Endothelial cell of umbilical vein (primary cell): ENCODE results near the gene RGS10.

Experiments used
- EZH2 ChIP-seq: IDR thresholded peaks from 2 replicates; pipeline ENCODE4 v1.6.1; 2012; ENCODE audit warnings: borderline replicate concordance, low read depth, mild to moderate bottlenecking, moderate library complexity, low read length, inconsistent platforms; ENCODE audit not compliant: severe bottlenecking
- FOS ChIP-seq: IDR thresholded peaks from 2 replicates; pipeline ENCODE4 v1.6.1; 2011; ENCODE audit warnings: mild to moderate bottlenecking, low read length, moderate library complexity, borderline replicate concordance; ENCODE audit not compliant: insufficient read depth
- JUN ChIP-seq: IDR thresholded peaks from 2 replicates; pipeline ENCODE4 v1.6.1; 2011; ENCODE audit warnings: borderline replicate concordance, low read depth; ENCODE audit not compliant: insufficient read length, insufficient read depth
- MAX ChIP-seq: IDR thresholded peaks from 2 replicates; pipeline ENCODE4 v1.6.1; 2011; ENCODE audit not compliant: insufficient read depth, insufficient read length
- MYC ChIP-seq: IDR thresholded peaks from one replicate; pipeline ENCODE4 v1.6.1; 2011; ENCODE audit warnings: mild to moderate bottlenecking, low read depth, low read length
- POLR2A ChIP-seq: IDR thresholded peaks from 2 replicates; pipeline ENCODE4 v1.6.1; 2012; ENCODE audit warnings: low read depth, mild to moderate bottlenecking, control low read depth, low read length
- POLR2AphosphoS5 ChIP-seq: IDR thresholded peaks from 2 replicates; pipeline ENCODE4 v1.6.1; 2012; ENCODE audit warnings: low read depth, mild to moderate bottlenecking, control low read depth, low read length, moderate library complexity; ENCODE audit not compliant: insufficient read depth
- TF ChIP-seq, protein P1 (sequence below), 2 donors: IDR thresholded peaks; 1 replicate in 1 of 2; 2 replicates in 1 of 2; pipeline ENCODE4 v1.5.1; 2011; ENCODE audit warnings: low read length in 2 of 2, mild to moderate bottlenecking in 2 of 2, moderate library complexity in 2 of 2, control low read depth in 1 of 2, inconsistent platforms in 1 of 2, low read depth in 1 of 2; ENCODE audit not compliant: insufficient read depth in 1 of 2; ENCODE audit errors: extremely low read depth in 1 of 2

DNA sequence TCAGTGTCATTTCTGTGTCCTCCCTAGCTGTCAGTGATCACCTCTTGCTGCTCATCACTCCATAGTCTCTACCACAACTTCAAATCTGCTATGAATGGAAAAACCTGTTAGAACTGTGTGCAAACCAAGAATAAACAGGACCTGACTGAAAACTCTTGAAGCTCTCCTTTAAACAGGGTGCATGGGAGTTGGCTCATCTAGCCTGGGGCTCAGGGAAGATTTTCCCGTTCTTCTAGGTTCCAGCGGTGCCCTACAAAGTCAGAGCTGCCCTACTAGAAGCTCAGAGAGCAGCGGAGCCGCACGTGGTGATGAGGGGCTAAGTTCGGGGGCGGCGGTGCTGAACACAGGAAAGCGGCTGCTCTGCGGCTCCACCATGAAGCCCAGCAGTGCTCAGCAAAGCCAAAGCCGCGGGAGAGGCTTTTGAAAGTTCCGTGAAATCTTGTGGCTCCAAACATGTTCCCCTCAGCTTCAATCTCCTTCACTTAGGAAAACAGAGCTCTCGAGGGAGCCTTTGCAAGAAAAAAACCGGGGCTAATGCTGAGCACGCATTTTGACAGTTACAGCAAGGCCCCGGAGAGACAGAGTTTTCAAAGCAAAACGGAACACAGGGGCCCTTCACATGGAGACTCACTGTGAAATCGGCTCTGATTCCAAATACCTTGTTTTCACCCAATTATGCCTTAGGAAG is 30.5 kb downstream of the RGS10 start:
- TF ChIP-seq, protein P1, sequence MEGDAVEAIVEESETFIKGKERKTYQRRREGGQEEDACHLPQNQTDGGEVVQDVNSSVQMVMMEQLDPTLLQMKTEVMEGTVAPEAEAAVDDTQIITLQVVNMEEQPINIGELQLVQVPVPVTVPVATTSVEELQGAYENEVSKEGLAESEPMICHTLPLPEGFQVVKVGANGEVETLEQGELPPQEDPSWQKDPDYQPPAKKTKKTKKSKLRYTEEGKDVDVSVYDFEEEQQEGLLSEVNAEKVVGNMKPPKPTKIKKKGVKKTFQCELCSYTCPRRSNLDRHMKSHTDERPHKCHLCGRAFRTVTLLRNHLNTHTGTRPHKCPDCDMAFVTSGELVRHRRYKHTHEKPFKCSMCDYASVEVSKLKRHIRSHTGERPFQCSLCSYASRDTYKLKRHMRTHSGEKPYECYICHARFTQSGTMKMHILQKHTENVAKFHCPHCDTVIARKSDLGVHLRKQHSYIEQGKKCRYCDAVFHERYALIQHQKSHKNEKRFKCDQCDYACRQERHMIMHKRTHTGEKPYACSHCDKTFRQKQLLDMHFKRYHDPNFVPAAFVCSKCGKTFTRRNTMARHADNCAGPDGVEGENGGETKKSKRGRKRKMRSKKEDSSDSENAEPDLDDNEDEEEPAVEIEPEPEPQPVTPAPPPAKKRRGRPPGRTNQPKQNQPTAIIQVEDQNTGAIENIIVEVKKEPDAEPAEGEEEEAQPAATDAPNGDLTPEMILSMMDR (IDR thresholded peaks at IDR 0.05; ENCODE audit: extremely low read depth in 1 of 2, insufficient read depth in 1 of 2, low read depth in 1 of 2, low read length in 2 of 2): no peak
- no peak for TF ChIP-seq POLR2AphosphoS5
- no peak for TF ChIP-seq POLR2A
- TF ChIP-seq EZH2: no peak
- TF ChIP-seq MYC: no peak
- no peak for TF ChIP-seq JUN
- TF ChIP-seq MAX: no peak
- TF ChIP-seq FOS: no peak
